Gastroesophageal sphincter (tissue), 3 donors: Measurements from ENCODE around the gene CKAP4.

ENCODE experiments used
- CTCF ChIP-seq, 4 experiments: fragments of 200-600 bp in 2 of 4; fragments of 450-650 bp in 2 of 4; sonication (generic) in 1 of 4; IDR thresholded peaks; one replicate each; pipeline ENCODE4 v1.5.1; 2017 to 2019; ENCODE audit warnings: antibody characterized with exemption in 4 of 4, mild to moderate bottlenecking in 2 of 4, moderate library complexity in 2 of 4
- POLR2A ChIP-seq, 2 donors: fragments of 450-650 bp; IDR thresholded peaks; one replicate each; pipeline ENCODE4 v1.6.1; 2017; ENCODE audit warnings: antibody characterized with exemption in 2 of 2, mild to moderate bottlenecking in 2 of 2, moderate library complexity in 1 of 2

DNA sequence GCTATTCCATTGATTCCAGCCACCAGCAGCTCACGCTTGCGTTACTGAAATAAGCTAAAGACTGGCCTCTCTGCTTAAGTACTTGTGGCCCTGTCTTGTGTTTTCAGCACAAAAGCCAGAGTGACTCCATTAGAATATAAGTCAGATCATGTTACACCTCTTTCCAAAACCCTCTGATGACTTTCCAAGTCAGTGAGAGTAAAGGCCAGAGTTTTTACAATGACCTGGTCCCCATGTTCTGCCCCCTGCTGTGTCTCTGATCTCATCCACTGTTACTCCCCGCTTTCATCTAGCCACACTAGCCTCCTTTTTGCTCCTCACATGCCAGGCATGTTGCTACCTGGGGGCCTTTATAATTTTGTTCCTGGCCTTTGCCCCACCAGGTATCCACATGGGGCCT, 6.9 kb upstream of the CKAP4 start:
- TF ChIP-seq CTCF (IDR thresholded peaks at IDR 0.05) (no peak), POLR2A (IDR thresholded peaks at IDR 0.05) (no peak)
